K562 treated with DMSO at 1 percent for 24 hours (cell line): ENCODE data around the gene PCDHGA8. TPM values are rescaled to one million over a fixed set of nuclear protein-coding genes. Genes with fewer than 3 reads are reported as not detected.

Experiments used
- total RNA-seq: library from RNA; unstranded; fragments of 300-600 nt; gene quantifications from 2 replicates; pipeline ENCODE4 v1.2.3, GENCODE V29; 2022; ENCODE audit warnings: low read depth; ENCODE audit not compliant: insufficient read depth

Gene PCDHGA8
- total RNA-seq, 1 experiment from 2014 or later = 0.43 TPM

GRCh38 chr5:141417494-141418172 is 25.2 kb downstream of the PCDHGA8 start, which contains the start of gene PCDHGB7:
PCDHGB7 (plus strand) TSS chr5:141417677; CDS start chr5:141417860, 183 bp downstream.

GRCh38 chr5:141420855-141421488 is 28.5 kb downstream of the PCDHGA8 start, which contains the start of gene PCDHGA11:
PCDHGA11 (plus strand) TSS chr5:141421051; CDS start chr5:141421228, 177 bp downstream.

GRCh38 chr5:141430332-141431113 is 38.1 kb downstream of the PCDHGA8 start, which contains the start of gene PCDHGA12:
PCDHGA12 (plus strand) TSS chr5:141430507; CDS start chr5:141430760, 253 bp downstream.

Other genes starting within 250 kb of the PCDHGA8 start
- gene PCDHB6, start 242.6 kb upstream of the PCDHGA8 start, total RNA-seq = not detected in 2 replicates
- gene PCDHB7, start 220.0 kb upstream of the PCDHGA8 start, total RNA-seq = 0.06 TPM in 1 of 2 replicates, not detected in the other
- gene PCDHB8, start 214.8 kb upstream of the PCDHGA8 start, total RNA-seq = 0.09 TPM in 1 of 2 replicates, not detected in the other
- not detected in 2 replicates for gene PCDHB16, start 210.2 kb upstream of the PCDHGA8 start, total RNA-seq
- not detected in 2 replicates for gene PCDHB9, start 205.5 kb upstream of the PCDHGA8 start, total RNA-seq
- not detected in 2 replicates for gene PCDHB10, start 200.3 kb upstream of the PCDHGA8 start, total RNA-seq
- gene PCDHB11, start 193.0 kb upstream of the PCDHGA8 start, total RNA-seq = 0.13 TPM in 1 of 2 replicates, not detected in the other
- gene PCDHB12, start 183.9 kb upstream of the PCDHGA8 start, total RNA-seq = not detected in 2 replicates
- gene PCDHB13, start 178.7 kb upstream of the PCDHGA8 start, total RNA-seq = 0.16 and 0.22 TPM in 2 replicates
- 0.21 TPM in 1 of 2 replicates, not detected in the other for gene PCDHB14, start 169.3 kb upstream of the PCDHGA8 start, total RNA-seq
- gene PCDHB15, start 147.2 kb upstream of the PCDHGA8 start, total RNA-seq = 0.35 and 0.52 TPM in 2 replicates
- not detected in 2 replicates for gene SLC25A2, start 88.6 kb upstream of the PCDHGA8 start, total RNA-seq
- gene TAF7, start 71.8 kb upstream of the PCDHGA8 start, total RNA-seq = 95.8 and 97.2 TPM in 2 replicates
- 0.16 and 0.29 TPM in 2 replicates for gene PCDHGA1, start 62.1 kb upstream of the PCDHGA8 start, total RNA-seq
- gene PCDHGA2, start 53.9 kb upstream of the PCDHGA8 start, total RNA-seq = 0.54 and 0.63 TPM in 2 replicates
- gene PCDHGA3, start 48.8 kb upstream of the PCDHGA8 start, total RNA-seq = 0.50 and 0.89 TPM in 2 replicates
- gene PCDHGB1, start 42.5 kb upstream of the PCDHGA8 start, total RNA-seq = 0.43 and 0.52 TPM in 2 replicates
- gene PCDHGA4, start 37.6 kb upstream of the PCDHGA8 start, total RNA-seq = 0.52 and 1.2 TPM in 2 replicates
- gene PCDHGB2, start 32.6 kb upstream of the PCDHGA8 start, total RNA-seq = 0.51 and 0.63 TPM in 2 replicates
- gene PCDHGA5, start 28.5 kb upstream of the PCDHGA8 start, total RNA-seq = 0.22 and 0.44 TPM in 2 replicates
- gene PCDHGB3, start 22.4 kb upstream of the PCDHGA8 start, total RNA-seq = 0.51 and 0.56 TPM in 2 replicates
- 0.27 and 0.39 TPM in 2 replicates for gene PCDHGA6, start 18.7 kb upstream of the PCDHGA8 start, total RNA-seq
- 0.37 TPM in 2 replicates for gene PCDHGA7, start 9.9 kb upstream of the PCDHGA8 start, total RNA-seq
- gene PCDHGB4, start 4.9 kb upstream of the PCDHGA8 start, total RNA-seq = 0.12 and 0.16 TPM in 2 replicates
- 0.42 and 0.75 TPM in 2 replicates for gene PCDHGB5, start 5.3 kb downstream of the PCDHGA8 start, total RNA-seq
- gene PCDHGA9, start 10.1 kb downstream of the PCDHGA8 start, total RNA-seq = 0.17 TPM in 1 of 2 replicates, not detected in the other
- 0.16 and 0.27 TPM in 2 replicates for gene PCDHGB6, start 15.4 kb downstream of the PCDHGA8 start, total RNA-seq
- gene PCDHGA10, start 20.4 kb downstream of the PCDHGA8 start, total RNA-seq = 0.07 TPM in 1 of 2 replicates, not detected in the other
- not detected in 2 replicates for gene PCDHGB7, start 25.0 kb downstream of the PCDHGA8 start, total RNA-seq
- gene PCDHGA11, start 28.4 kb downstream of the PCDHGA8 start, total RNA-seq = 0.15 TPM in 1 of 2 replicates, not detected in the other
- gene PCDHGA12, start 37.9 kb downstream of the PCDHGA8 start, total RNA-seq = 0.06 TPM in 1 of 2 replicates, not detected in the other
- not detected in 2 replicates for gene PCDHGC3, start 83.3 kb downstream of the PCDHGA8 start, total RNA-seq
- not detected in 2 replicates for gene PCDHGC4, start 92.4 kb downstream of the PCDHGA8 start, total RNA-seq
- gene PCDHGC5, start 96.4 kb downstream of the PCDHGA8 start, total RNA-seq = not detected in 2 replicates
- 160 and 183 TPM in 2 replicates for gene DIAPH1, start 226.4 kb downstream of the PCDHGA8 start, total RNA-seq
- 111 and 114 TPM in 2 replicates for gene HDAC3, start 244.2 kb downstream of the PCDHGA8 start, total RNA-seq
- gene RELL2, start 244.4 kb downstream of the PCDHGA8 start, total RNA-seq = 9.6 and 9.8 TPM in 2 replicates